ENCODE data around the gene NT5C1A.

NT5C1A gene

DNA sequence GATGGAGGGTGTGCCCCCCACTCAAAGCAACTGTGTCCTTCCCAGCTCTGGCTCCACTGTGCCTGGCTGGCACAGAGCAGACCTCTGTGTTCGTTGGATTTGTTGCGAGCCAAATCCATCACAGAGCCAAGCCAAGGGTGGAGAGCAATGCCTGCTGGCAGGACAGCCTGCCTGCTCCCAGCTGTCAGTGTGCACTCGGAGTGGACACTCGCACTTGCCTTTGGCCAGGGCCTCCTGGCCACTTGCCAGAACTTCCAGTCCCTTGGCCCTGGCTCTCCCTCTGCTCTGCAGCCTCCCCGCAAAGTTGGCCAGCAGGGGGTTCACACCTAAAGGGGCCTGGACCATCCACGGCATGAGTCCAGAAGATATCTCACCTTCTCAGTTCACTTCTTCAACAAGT lies 48.9 kb downstream of the NT5C1A start:
- no peaks in the 10 kb centered on the region for H3K36me3 ChIP-seq (ENCODE audit: control insufficient read depth in 5 of 5, insufficient read depth in 5 of 5, low read length in 5 of 5)
- no peak overlapping the region for H3K27ac ChIP-seq (ENCODE audit: low read depth, low read length)
- H3K27me3 ChIP-seq (ENCODE audit: control insufficient read depth in 5 of 5, insufficient read depth in 4 of 5, low read length in 5 of 5): peaks cover 0 to 5% (median 0%) of the 10 kb centered on the region in 5 donors
- H3K4me3 ChIP-seq (ENCODE audit: low read depth in 1 of 5, low read length in 5 of 5): no peak overlapping the region
- peaks cover 0 to 3% (median 0%) of the 10 kb centered on the region in 5 donors for H3K9me3 ChIP-seq (ENCODE audit: control insufficient read depth in 5 of 5, low read length in 5 of 5)
- peaks cover 6 to 31% (median 26%) of the 10 kb centered on the region in 5 donors for H3K4me1 ChIP-seq (ENCODE audit: control insufficient read depth in 5 of 5, insufficient read depth in 5 of 5, low read length in 5 of 5)
- H3K9ac ChIP-seq (ENCODE audit: low read length in 5 of 5): no peak overlapping the region

DNA sequence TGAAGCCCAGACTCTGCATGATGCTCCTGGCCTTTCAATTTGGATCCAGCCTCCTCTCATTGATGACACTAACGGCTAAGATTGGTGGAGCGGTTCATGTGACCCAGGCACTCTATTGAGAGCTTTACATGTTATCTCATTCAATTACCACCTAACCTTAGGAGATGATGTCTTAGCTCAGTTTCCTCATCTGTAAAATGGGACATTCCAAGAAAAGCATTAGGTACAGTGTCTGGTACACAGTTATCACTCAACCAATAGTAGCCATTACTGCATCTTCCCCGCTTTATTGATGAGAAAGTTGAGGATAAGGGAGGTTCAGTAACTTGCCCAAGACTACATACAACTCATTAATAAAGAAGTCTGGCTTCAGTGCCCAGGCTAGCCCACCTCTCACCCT lies 49.5 kb downstream of the NT5C1A start:
- Histone ChIP-seq H3K27me3 (ENCODE audit: control insufficient read depth in 5 of 5, insufficient read depth in 4 of 5, low read length in 5 of 5) (peaks cover 0 to 5% (median 0%) of the 10 kb centered on the region in 5 donors), H3K9ac (ENCODE audit: low read length in 5 of 5) (no peak overlapping the region), H3K27ac (ENCODE audit: low read depth, low read length) (no peak overlapping the region), H3K4me3 (ENCODE audit: low read depth in 1 of 5, low read length in 5 of 5) (no peak overlapping the region), H3K4me1 (ENCODE audit: control insufficient read depth in 5 of 5, insufficient read depth in 5 of 5, low read length in 5 of 5) (peaks cover 6 to 31% (median 26%) of the 10 kb centered on the region in 5 donors), H3K9me3 (ENCODE audit: control insufficient read depth in 5 of 5, low read length in 5 of 5) (peaks cover 0 to 3% (median 0%) of the 10 kb centered on the region in 5 donors), H3K36me3 (ENCODE audit: control insufficient read depth in 5 of 5, insufficient read depth in 5 of 5, low read length in 5 of 5) (no peaks in the 10 kb centered on the region)

DNA sequence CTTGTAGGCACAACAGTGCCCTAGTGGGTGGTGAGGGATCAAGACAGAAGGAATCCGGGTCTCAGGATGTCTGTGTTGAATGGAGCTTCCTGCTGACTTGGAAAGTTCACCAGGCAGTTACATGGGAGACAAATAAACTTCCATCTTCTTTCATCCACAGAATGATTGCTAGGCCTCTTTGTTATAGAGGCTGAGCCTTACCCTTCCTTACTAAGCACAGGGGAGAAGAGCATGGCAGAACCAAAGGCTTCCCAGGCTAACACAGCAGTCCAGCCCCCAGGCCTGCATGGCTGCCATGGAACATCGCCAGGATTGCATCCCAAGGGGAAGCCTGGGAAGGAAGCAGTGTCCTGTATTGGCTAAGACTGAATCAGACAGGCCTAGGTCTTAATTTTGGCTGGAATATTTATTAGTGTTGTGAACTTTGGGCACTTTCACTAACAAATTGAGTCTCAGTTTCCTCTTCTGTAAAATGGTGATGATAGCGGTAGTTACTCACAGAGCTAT lies 51.2 kb downstream of the NT5C1A start:
- no peak overlapping the region for H3K4me3 ChIP-seq (ENCODE audit: low read depth in 1 of 5, low read length in 5 of 5)
- H3K27ac ChIP-seq (ENCODE audit: low read depth, low read length): no peak overlapping the region
- H3K27me3 ChIP-seq (ENCODE audit: control insufficient read depth in 5 of 5, insufficient read depth in 4 of 5, low read length in 5 of 5): peaks cover 0 to 5% (median 0%) of the 10 kb centered on the region in 5 donors
- no peak overlapping the region for H3K9ac ChIP-seq (ENCODE audit: low read length in 5 of 5)
- peaks cover 4 to 25% (median 21%) of the 10 kb centered on the region in 5 donors for H3K4me1 ChIP-seq (ENCODE audit: control insufficient read depth in 5 of 5, insufficient read depth in 5 of 5, low read length in 5 of 5)
- peaks cover 0 to 3% (median 0%) of the 10 kb centered on the region in 5 donors for H3K9me3 ChIP-seq (ENCODE audit: control insufficient read depth in 5 of 5, low read length in 5 of 5)
- no peaks in the 10 kb centered on the region for H3K36me3 ChIP-seq (ENCODE audit: control insufficient read depth in 5 of 5, insufficient read depth in 5 of 5, low read length in 5 of 5)

GRCh38 chr1:39617488-39618049 lies 54.3 kb downstream of the NT5C1A start:
- no peak overlapping the region for H3K4me3 ChIP-seq (ENCODE audit: low read depth in 1 of 5, low read length in 5 of 5)
- H3K36me3 ChIP-seq (ENCODE audit: control insufficient read depth in 5 of 5, insufficient read depth in 5 of 5, low read length in 5 of 5): no peaks in the 10 kb centered on the region

DNA sequence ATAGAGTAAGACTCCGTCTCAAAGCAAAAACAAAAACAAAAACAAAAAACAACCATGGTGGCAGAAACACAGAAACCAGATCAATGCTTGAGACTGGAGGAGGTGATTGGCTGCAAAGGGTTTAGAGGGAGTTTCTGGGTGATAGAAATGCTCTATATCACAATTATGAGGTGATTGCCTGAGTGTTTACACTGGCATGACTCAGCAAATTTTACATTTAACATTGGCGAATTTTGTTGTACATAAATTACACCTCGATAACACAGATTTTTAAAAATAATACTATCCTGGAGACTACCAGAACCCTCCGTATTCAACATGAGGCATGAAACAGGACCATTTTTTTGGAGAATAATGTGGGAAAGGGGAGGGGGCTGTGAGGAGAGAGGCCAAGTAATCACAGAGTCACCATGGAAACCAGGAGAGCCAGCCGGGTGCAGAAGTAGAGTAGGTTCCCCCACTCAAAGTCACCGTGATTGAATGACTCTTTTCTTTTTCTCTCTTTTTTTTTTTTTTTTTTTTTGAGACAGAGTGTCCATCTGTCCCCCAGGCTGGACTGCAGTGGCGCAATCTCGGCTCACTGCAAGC lies 56.7 kb downstream of the NT5C1A start:
- Histone ChIP-seq H3K27me3 (ENCODE audit: control insufficient read depth in 5 of 5, insufficient read depth in 4 of 5, low read length in 5 of 5) (peaks cover 0 to 3% (median 0%) of the 10 kb centered on the region in 5 donors), H3K4me3 (ENCODE audit: low read depth in 1 of 5, low read length in 5 of 5) (no peak overlapping the region), H3K9me3 (ENCODE audit: control insufficient read depth in 5 of 5, low read length in 5 of 5) (no peaks in the 10 kb centered on the region), H3K27ac (ENCODE audit: low read depth, low read length) (no peak overlapping the region), H3K4me1 (ENCODE audit: control insufficient read depth in 5 of 5, insufficient read depth in 5 of 5, low read length in 5 of 5) (peaks cover 0 to 3% (median under 1%) of the 10 kb centered on the region in 5 donors), H3K9ac (ENCODE audit: low read length in 5 of 5) (no peak overlapping the region), H3K36me3 (ENCODE audit: control insufficient read depth in 5 of 5, insufficient read depth in 5 of 5, low read length in 5 of 5) (no peaks in the 10 kb centered on the region)

More at GRCh38 chr1:39617488-39618049, 54.3 kb downstream of the NT5C1A start:
- peaks cover 0 to 3% (median 0%) of the 10 kb centered on the region in 5 donors for H3K9me3 ChIP-seq (ENCODE audit: control insufficient read depth in 5 of 5, low read length in 5 of 5)
- H3K27ac ChIP-seq (ENCODE audit: low read depth, low read length): no peak overlapping the region
- peaks cover 0 to 4% (median under 1%) of the 10 kb centered on the region in 5 donors for H3K4me1 ChIP-seq (ENCODE audit: control insufficient read depth in 5 of 5, insufficient read depth in 5 of 5, low read length in 5 of 5)
- H3K9ac ChIP-seq (ENCODE audit: low read length in 5 of 5): no peak overlapping the region
- H3K27me3 ChIP-seq (ENCODE audit: control insufficient read depth in 5 of 5, insufficient read depth in 4 of 5, low read length in 5 of 5): peaks cover 0 to 3% (median 0%) of the 10 kb centered on the region in 5 donors

DNA sequence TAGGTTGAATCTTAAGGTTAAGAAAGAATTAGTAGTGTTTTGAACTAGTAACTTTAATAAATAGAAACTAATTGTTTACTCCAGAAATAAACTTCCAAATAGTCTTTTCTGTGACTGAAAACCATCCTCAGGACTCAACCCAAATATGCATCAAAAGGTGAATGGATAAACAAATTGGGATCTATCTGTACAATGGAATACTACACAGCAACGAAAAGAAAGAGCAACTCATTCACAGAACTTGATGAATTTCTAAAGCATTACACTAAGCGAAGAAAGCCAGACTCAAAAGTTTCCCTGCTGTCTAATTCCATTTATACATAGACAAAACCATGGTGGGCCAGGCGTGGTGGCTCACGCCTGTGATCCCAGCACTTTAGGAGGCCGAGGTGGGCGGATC lies 57.4 kb downstream of the NT5C1A start:
- Histone ChIP-seq H3K27me3 (ENCODE audit: control insufficient read depth in 5 of 5, insufficient read depth in 4 of 5, low read length in 5 of 5) (peaks cover 0 to 3% (median 0%) of the 10 kb centered on the region in 5 donors), H3K9ac (ENCODE audit: low read length in 5 of 5) (no peak overlapping the region), H3K4me3 (ENCODE audit: low read depth in 1 of 5, low read length in 5 of 5) (no peak overlapping the region), H3K27ac (ENCODE audit: low read depth, low read length) (no peak overlapping the region), H3K36me3 (ENCODE audit: control insufficient read depth in 5 of 5, insufficient read depth in 5 of 5, low read length in 5 of 5) (no peaks in the 10 kb centered on the region), H3K4me1 (ENCODE audit: control insufficient read depth in 5 of 5, insufficient read depth in 5 of 5, low read length in 5 of 5) (peaks cover 0 to 10% (median 7%) of the 10 kb centered on the region in 5 donors), H3K9me3 (ENCODE audit: control insufficient read depth in 5 of 5, low read length in 5 of 5) (no peaks in the 10 kb centered on the region)

- Histone ChIP-seq H3K9ac (ENCODE audit: low read length in 5 of 5) (no peak overlapping the region), H3K36me3 (ENCODE audit: control insufficient read depth in 5 of 5, insufficient read depth in 5 of 5, low read length in 5 of 5) (no peaks in the 10 kb centered on the region), H3K4me3 (ENCODE audit: low read depth in 1 of 5, low read length in 5 of 5) (no peak overlapping the region), H3K4me1 (ENCODE audit: control insufficient read depth in 5 of 5, insufficient read depth in 5 of 5, low read length in 5 of 5) (peaks cover 0 to 13% (median 9%) of the 10 kb centered on the region in 5 donors), H3K27me3 (ENCODE audit: control insufficient read depth in 5 of 5, insufficient read depth in 4 of 5, low read length in 5 of 5) (peaks cover 0 to 3% (median 0%) of the 10 kb centered on the region in 5 donors), H3K27ac (ENCODE audit: low read depth, low read length) (no peak overlapping the region), H3K9me3 (ENCODE audit: control insufficient read depth in 5 of 5, low read length in 5 of 5) (no peaks in the 10 kb centered on the region)
These were observed 58.7 kb downstream of the NT5C1A start for GRCh38 chr1:39613250-39613649.

- H3K36me3 ChIP-seq (ENCODE audit: control insufficient read depth in 5 of 5, insufficient read depth in 5 of 5, low read length in 5 of 5): no peaks in the 10 kb centered on the region
- H3K9ac ChIP-seq (ENCODE audit: low read length in 5 of 5): peak overlapping the region in 1 of 5 donors; percentile 3
- no peaks in the 10 kb centered on the region for H3K27me3 ChIP-seq (ENCODE audit: control insufficient read depth in 5 of 5, insufficient read depth in 4 of 5, low read length in 5 of 5)
- H3K4me1 ChIP-seq (ENCODE audit: control insufficient read depth in 5 of 5, insufficient read depth in 5 of 5, low read length in 5 of 5): peaks cover 0 to 13% (median 9%) of the 10 kb centered on the region in 5 donors
- H3K4me3 ChIP-seq (ENCODE audit: low read depth in 1 of 5, low read length in 5 of 5): peak overlapping the region in 4 of 5 donors; percentile 22 to 59 (median 42)
- H3K27ac ChIP-seq (ENCODE audit: low read depth, low read length): no peak overlapping the region
- H3K9me3 ChIP-seq (ENCODE audit: control insufficient read depth in 5 of 5, low read length in 5 of 5): no peaks in the 10 kb centered on the region
These were observed 62.1 kb downstream of the NT5C1A start for GRCh38 chr1:39609618-39610331.
